T47D (cell line): ENCODE measurements around the gene NKIRAS2.

Source experiments
- DNase-seq, 2 experiments: peaks; one replicate each; pipeline versions ENCODE4 v3.0.0 to v3.0.0-alpha.2; 2011 to 2012; ENCODE audit warnings: low read depth in 1 of 2, low spot score in 1 of 2
- JUND ChIP-seq: IDR thresholded peaks from 2 replicates; pipeline ENCODE4 v1.6.1; 2012; ENCODE audit warnings: low read depth
- in situ Hi-C: cut with HindIII; loops from 2 replicates; pipeline ENCODE4 v1.10.0; 2016; ENCODE audit warnings: low sequenced_read_pairs, low pct_unique_long_range_greater_than_20kb

Gene NKIRAS2

DNA sequence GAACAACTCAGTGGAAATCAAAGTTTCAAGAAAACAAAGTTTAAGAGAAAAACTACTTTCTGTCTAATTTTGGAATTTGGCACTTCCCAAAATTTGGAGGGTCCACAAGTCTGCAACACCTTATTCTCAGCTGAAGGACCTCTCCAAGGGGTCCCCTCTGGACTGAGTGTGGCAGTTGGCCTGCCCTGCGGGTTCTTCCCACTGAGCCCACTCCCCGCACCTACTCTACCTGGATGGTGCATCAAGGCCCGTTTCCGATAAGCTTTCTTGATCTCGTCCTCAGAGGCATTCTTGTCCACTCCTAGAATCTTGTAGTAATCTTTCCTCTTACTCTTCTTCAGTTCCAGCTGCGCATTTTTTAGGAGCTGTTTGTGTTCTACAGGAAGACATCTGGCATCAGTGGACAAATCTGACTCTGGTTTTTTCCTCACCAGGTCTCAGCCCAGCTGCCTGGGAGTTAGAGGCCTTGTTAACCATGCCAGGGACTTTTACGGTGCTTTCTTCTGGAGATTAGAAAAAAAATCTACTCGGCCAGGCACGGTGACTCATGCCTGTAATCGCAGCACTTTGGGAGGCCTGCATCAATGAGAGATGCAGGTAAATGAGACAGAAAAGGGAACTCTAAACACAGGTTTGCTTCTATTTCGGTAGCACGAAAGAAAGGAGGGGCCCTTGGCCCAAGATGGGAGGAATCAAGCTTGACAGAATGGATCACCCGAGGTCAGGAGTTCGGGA, 37.7 kb upstream of the NKIRAS2 start:
- no peak for DNase-seq
- in situ Hi-C loops = no loop called here
- TF ChIP-seq JUND = no peak

DNA sequence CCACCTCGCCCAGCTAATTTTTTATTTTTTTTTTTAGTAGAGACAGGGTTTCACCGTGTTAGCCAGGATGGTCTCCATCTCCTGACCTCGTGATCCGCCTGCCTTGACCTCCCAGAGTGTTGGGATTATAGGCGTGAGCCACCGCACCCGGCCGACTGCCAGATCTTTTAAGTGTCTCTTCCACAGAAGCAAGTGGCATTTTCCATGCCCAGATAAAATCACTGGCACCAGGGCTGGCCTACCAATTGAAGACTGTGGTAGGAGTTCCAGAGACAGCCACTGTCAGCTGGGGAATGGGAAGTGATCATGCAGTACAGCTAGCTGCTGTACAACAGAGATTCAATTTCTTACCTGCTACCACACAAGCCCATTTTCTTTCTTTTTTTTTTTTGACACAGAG, 35.4 kb upstream of the NKIRAS2 start:
- in situ Hi-C loops = no loop called here
- no peak for DNase-seq
- no peak for TF ChIP-seq JUND

DNA sequence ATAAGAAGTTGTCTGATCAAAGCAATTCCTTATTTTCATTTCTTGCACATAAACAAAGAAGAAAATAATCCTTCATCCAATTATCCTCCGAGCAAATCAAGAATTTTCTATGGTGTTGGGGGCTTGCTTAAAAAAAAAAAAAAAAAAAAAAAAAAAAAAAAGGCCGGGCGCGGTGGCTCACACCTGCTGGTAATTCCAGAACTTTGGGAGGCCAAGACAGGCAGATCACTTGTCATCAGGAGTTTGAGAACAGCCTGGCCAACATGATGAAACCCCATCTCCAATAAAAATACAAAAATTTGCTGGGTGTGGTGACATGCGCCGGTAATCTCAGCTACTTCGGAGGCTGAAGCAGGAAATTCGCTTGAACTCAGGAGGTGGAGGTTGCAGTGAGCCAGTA, 34.0 kb upstream of the NKIRAS2 start:
- no peak for DNase-seq
- in situ Hi-C loops = no loop called here
- no peak for TF ChIP-seq JUND

DNA sequence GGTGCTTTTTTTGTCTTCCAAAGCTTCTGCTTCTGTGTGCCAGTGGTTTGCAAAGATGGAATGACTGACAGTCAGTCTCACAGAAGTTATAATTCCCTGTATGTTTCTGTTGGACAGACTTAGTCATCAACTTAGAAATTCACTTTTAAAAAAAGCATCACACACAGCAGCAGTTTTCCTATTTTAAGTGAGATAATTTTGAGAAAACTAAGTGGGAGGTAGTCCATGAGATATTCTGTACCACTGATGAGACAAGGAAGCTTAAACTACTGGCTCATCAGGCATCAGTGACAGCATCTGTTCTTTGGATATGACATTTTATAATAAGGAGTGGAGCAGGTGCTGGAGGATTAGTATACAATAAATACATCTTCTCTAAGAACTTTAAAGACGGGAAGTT, 33.3 kb upstream of the NKIRAS2 start:
- in situ Hi-C loops = no loop called here
- no peak for DNase-seq
- TF ChIP-seq JUND = no peak

DNA sequence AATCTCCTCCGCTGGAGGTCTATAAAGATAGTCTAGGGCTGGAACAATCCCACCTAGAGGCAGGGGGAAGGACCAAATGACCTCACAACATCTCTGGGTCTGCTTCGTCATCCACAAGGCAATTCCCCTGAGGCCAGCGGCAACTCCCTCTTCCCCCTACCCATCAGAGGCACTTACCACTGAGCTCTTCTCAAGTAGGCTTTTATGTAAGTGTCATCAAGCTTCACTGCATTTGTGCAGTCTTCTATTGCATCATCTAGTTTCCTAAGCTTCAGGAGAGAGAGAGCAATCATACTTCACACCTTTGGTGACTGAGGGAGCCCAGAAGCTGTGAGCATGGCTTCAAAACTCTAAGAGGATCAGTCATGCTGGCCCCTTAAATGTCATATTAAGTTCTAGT, 32.2 kb upstream of the NKIRAS2 start:
- TF ChIP-seq JUND = no peak
- in situ Hi-C loops = no loop called here
- no peak for DNase-seq

DNA sequence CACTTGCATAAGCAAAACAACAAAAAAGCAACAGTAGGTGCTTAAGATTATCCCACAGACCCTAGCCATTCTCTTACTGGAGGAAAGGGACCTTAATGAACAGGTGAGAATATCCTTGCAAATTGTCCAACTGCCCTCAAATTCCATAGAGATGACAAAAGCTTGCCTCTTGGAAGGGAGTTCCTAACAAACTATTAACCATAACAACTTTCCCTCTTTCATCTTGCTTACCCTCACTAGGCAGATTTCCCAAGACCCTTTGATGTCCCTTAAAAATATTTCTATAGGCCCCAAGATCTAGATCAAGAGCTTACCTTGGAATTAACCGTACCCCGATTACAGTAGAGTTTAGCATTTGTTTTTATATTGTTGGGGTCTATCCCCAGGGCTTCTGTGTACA, 31.5 kb upstream of the NKIRAS2 start:
- TF ChIP-seq JUND = no peak
- in situ Hi-C loops = no loop called here
- no peak for DNase-seq

DNA sequence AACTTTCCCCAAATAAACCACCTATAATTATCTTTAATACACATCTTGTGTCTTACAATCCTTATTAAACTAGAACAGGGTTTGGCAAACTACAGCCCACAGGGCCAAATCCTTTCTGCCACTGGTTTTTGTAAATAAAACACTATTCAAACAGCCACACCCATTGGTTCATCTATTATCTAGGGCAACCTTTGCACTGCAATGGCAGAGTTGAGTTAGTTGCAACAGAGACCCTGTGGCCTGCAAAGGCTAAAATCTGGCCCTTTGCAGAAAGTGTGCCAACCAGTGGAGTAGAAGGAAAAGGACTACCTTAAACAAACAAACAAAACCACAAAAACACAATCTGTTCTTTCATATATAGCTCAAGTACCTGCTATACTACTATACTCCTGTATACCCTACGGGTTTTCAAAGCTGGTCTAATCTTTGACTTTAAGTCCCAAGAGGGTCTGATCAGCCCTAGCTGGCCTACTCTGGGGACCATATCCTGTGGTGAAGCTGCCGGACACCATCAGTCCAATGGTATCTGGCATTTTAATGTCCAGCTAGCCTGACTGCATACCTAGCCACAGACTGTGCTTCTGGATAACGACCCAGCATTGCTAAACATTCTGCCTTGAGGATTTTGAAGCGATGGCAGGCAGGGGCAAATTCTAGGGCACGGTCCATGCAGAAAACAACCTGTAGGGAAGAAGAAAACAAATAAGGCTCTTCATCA, 30.0 kb upstream of the NKIRAS2 start:
- DNase-seq = no peak
- TF ChIP-seq JUND = no peak
- in situ Hi-C loops = no loop called here

DNA sequence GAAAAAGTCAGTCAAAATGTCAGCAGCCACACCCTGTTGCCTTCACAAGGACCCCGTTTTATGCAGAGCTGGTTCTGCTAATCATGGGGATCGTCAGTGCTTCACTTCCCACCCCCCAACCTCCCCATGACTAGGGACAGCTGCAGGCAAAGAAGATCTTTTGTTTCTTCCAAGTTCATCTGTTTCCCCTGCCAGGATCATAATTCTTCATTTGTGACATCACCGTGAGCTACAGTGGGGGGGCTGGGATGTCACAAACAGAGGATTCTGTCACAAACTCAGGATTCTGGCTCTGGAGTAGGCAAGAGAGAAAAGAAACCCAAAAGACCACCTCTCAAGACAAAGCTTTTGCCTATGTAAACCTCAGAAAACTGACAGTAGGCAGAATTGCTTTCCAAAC, 27.3 kb upstream of the NKIRAS2 start:
- DNase-seq = no peak
- no peak for TF ChIP-seq JUND
- in situ Hi-C loops = no loop called here

DNA sequence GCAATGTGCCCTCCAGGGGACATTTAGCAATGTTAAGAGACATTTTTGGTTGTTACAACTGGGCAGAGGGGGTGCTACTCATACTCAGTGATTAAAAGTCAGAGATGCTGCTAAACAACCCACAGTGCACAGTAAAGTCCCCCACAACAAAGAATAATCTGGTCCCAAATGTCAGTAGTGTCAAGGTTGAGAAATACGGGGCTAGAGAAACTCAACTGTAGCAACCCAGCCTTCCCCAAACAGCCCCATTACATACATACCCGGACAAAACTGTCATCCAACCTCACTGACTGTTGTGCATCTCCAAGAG, 23.1 kb upstream of the NKIRAS2 start:
- no peak for TF ChIP-seq JUND
- in situ Hi-C loops = no loop called here
- no peak for DNase-seq

DNA sequence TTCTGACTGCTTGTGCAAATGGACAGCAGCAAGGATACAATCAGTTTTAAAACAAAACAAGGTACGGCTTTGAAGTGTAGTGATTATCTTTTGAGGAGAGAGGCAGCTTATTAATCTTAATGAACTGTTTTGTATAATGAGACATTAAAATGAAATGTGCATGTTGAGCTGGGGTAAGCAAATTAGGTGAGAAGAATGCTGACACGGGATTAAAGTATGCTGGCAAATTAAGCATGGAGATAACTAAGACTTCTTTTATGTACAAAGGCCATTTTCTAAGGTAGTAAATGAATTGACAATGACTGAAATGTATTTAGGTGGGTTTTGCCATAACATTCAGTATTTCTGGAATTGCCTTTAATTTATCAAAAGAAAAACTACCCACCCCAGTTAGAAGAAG, 21.4 kb upstream of the NKIRAS2 start:
- in situ Hi-C loops = no loop called here
- DNase-seq = no peak
- no peak for TF ChIP-seq JUND

DNA sequence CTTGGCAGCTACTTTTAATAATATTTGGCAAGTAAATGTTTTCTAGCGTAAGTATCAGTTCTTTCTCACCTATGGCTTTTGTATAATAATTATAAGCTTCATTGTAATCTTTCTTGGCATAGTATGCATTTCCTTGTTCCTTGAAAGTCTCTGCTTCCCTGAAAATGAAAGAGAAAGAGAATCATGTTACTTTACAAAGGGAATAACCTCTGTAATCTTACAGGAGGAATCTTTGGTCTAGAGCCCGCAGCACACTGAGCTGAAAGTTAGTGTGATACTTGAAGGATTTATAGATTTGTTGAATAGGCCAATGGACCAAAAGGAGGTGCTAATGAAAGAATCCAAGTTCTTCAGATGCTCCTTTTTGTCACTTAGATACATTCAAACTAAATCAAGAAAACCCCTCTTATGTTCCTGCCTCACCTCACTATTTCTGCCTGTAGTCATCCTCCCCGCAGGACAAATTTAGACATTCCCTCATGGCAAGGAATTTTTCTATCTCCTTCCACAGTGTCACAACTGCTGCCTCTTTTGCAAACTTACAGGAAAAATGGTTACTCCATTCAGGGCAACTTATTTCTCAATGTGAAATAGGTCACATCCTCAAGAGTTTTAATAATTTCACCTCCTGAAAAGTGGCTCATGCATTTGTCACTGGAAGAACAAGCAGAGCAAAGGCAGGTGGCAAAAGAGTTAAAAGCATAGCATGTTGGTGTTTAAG, 19.3 kb upstream of the NKIRAS2 start:
- TF ChIP-seq JUND = no peak
- in situ Hi-C loops = no loop called here
- DNase-seq = no peak

DNA sequence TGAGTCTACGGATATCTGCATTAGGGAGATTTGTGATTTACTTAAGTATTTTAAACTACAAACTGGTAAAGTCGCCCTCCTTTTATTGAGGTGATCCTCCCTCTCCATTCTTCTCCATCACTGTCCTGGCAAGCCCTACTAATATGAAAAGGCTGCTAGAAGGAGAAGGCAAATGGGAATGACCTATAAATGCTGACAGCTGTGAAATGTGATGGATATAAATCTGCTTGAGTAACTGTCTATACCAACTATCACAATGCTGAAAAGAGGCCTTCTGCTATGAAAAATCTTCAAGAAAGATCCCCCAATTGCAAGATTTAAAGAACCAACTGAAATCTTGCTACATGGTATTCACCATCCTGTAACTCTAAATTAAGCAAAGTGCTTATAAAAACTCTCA, 18.2 kb upstream of the NKIRAS2 start:
- TF ChIP-seq JUND = no peak
- DNase-seq = no peak
- in situ Hi-C loops = no loop called here

DNA sequence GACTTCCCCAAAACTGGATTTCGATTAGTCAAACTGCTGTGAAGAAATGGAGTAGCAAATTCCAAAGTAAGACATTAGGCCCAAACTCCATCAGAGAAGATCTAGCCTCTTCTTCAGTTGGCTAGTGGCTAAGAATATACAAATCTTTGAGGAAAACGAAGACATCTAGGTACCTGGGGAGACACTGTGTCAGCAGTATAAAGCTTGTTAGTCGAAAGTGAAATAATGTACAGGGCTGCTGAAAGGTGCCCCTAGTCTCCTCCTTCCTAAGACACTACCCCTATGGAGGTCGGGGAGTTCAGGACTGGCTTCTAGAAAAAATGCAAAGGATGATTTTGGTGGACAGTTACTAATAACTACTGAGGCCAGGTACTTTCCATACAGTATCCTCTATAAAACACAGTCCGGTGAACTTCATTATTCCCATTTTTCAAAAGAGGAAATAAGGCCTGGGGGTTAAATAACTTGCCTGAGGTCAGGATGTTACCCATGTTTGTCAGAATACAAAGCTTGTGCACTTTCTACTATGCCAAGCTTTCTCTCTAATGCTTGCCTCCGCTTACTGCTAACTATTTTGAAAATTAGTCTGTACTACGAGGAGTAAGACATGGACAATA, 17.6 kb upstream of the NKIRAS2 start:
- DNase-seq = no peak
- in situ Hi-C loops = no loop called here

More for the DNA sequence above, 17.6 kb upstream of the NKIRAS2 start:
- TF ChIP-seq JUND = no peak
